HepG2 (cell line): ENCODE measurements around the gene MIA. TPM values are rescaled to one million over a fixed set of nuclear protein-coding genes. Genes with fewer than 3 reads are reported as not detected.

Experiments
- ATAC-seq: fragments of 200-7000 bp; cut with Tn5 transposase; 3 replicates; pipeline ENCODE4 v1.9.1; 2020; ENCODE audit warnings: mild to moderate bottlenecking, moderate library complexity
- BruUV-seq: library from RNA; stranded (reverse); fragments of 400-500 nt; replicated peaks from 2 replicates; lab custom pipeline; 2021; lab: Mats Ljungman, UMichigan
- CTCF ChIA-PET: fragments of 300-600 bp; formaldehyde crosslinking; extraction: SDS; loops from one replicate; lab custom pipeline; 2021; ENCODE audit warnings: low total read pairs, inconsistent platforms, low intra/inter-chr PET ratio; lab: Yijun Ruan, JAX
- POLR2A ChIA-PET: fragments of 350-600 bp; sonication (Branson Sonifier 250); formaldehyde crosslinking; loops from one replicate; lab custom pipeline; 2020; ENCODE audit warnings: antibody characterized with exemption, inconsistent platforms; lab: Yijun Ruan, JAX
- DNase-seq: peaks from one replicate; pipeline ENCODE4 v3.0.0-alpha.2; 2015; ENCODE audit warnings: low spot score
- FAIRE-seq: peaks from 3 replicates; lab custom pipeline; 2011; peaks lifted over from hg19 to GRCh38; lab: Jason Lieb, UNC
- H2AFZ ChIP-seq: one replicate; pipeline ENCODE4 v1.6.1; 2011; ENCODE audit warnings: low read length, inconsistent platforms
- H3K27ac ChIP-seq: fragments of 300-600 bp; 3 replicates; pipeline ENCODE4 v1.8.0; 2011; ENCODE audit warnings: mixed run types, mild to moderate bottlenecking, mixed read lengths, low read length, inconsistent platforms; ENCODE audit not compliant: insufficient read depth; ENCODE audit errors: extremely low read length
- H3K27me3 ChIP-seq, 2 experiments: fragments of 200-600 bp in 1 of 2; 2 replicates in 1 of 2; 3 replicates in 1 of 2; pipeline versions ENCODE4 v1.6.0 to v1.8.0; 2011; ENCODE audit warnings: low read length in 2 of 2, mild to moderate bottlenecking in 2 of 2, moderate library complexity in 2 of 2, inconsistent platforms in 1 of 2; ENCODE audit not compliant: insufficient read depth in 2 of 2, control insufficient read depth in 1 of 2
- H3K36me3 ChIP-seq, 2 experiments: fragments of 200-600 bp in 1 of 2; replicated peaks in 1 of 2; 2 replicates in 1 of 2; 3 replicates in 1 of 2; pipeline versions ENCODE4 v1.5.1 to v1.8.0; 2011; ENCODE audit warnings: low read length in 2 of 2, inconsistent platforms in 1 of 2; ENCODE audit not compliant: insufficient read depth in 2 of 2, control insufficient read depth in 1 of 2
- H3K4me1 ChIP-seq: 2 replicates; pipeline ENCODE4 v1.5.1; 2012; ENCODE audit warnings: low read length, inconsistent platforms; ENCODE audit not compliant: insufficient read depth
- H3K4me2 ChIP-seq: 2 replicates; pipeline ENCODE4 v1.6.0; 2011; ENCODE audit warnings: low read depth, low read length, inconsistent platforms
- H3K4me3 ChIP-seq, 3 experiments: fragments of 200-600 bp in 1 of 3; sonication (generic), shearing (Covaris generic) in 1 of 3; replicated peaks in 1 of 3; 2 replicates each; pipeline ENCODE4 v1.5.1; 2011 to 2016; ENCODE audit warnings: low read length in 3 of 3, inconsistent platforms in 2 of 3, low read depth in 2 of 3, mild to moderate bottlenecking in 2 of 3, control low read depth in 1 of 3, mixed read lengths in 1 of 3; ENCODE audit not compliant: insufficient read depth in 1 of 3
- H3K79me2 ChIP-seq: one replicate; pipeline ENCODE4 v1.6.1; 2011; ENCODE audit warnings: low read length, inconsistent platforms; ENCODE audit not compliant: insufficient read depth
- H3K9ac ChIP-seq: 2 replicates; pipeline ENCODE4 v1.6.0; 2011; ENCODE audit warnings: mild to moderate bottlenecking, low read depth, low read length, inconsistent platforms; ENCODE audit not compliant: insufficient read depth
- H3K9me3 ChIP-seq: 2 replicates; pipeline ENCODE4 v1.5.1; 2012; ENCODE audit warnings: mild to moderate bottlenecking, low read length
- H4K20me1 ChIP-seq: 2 replicates; pipeline ENCODE4 v1.6.0; 2011; ENCODE audit warnings: inconsistent platforms, mild to moderate bottlenecking, low read length, moderate library complexity; ENCODE audit not compliant: insufficient read depth
- ARID4A ChIP-seq: sonication (generic); formaldehyde crosslinking; IDR thresholded peaks from 2 replicates; pipeline ENCODE4 v1.5.0; 2020; ENCODE audit warnings: mild to moderate bottlenecking, missing genetic modification reagents, borderline replicate concordance
- ATF4 ChIP-seq, 2 experiments: fragments of 450-650 bp in 1 of 2; sonication (generic) in 1 of 2; formaldehyde crosslinking; IDR thresholded peaks; 2 replicates each; pipeline versions ENCODE4 v1.5.0 to v1.8.0; 2020 to 2022; ENCODE audit warnings: mild to moderate bottlenecking in 1 of 2, missing genetic modification reagents in 1 of 2
- KDM5B ChIP-seq: sonication (generic); formaldehyde crosslinking; IDR thresholded peaks from 2 replicates; pipeline ENCODE4 v1.4.0; 2020; ENCODE audit warnings: missing genetic modification reagents, mild to moderate bottlenecking, borderline replicate concordance
- SIN3A ChIP-seq: IDR thresholded peaks from 2 replicates; pipeline ENCODE4 v1.6.1; 2011; ENCODE audit warnings: low read depth, mild to moderate bottlenecking, control low read depth, low read length, borderline replicate concordance
- WGBS: methylation state at CpG from one replicate; pipeline ENCODE4 v1.1.6; 2017; ENCODE audit warnings: low lambda C conversion rate; 5-methylcytosine and 5-hydroxymethylcytosine counted together
- in situ Hi-C: cut with HindIII; loops from 2 replicates; pipeline ENCODE4 v1.10.0; 2017; ENCODE audit warnings: low pct_unique_long_range_greater_than_20kb; ENCODE audit not compliant: extremely low pct_ligation_motif_present
- intact Hi-C: fragments of 100-400 bp; cut with micrococcal nuclease; formaldehyde crosslinking; loops from one replicate; pipeline ENCODE4 v1.10.0; 2022; ENCODE audit not compliant: unreplicated experiment
- polyA plus RNA-seq, 8 experiments: library from polyadenylated mRNA; depleted of rRNA in 3 of 8; stranded (reverse) in 7 of 8; unstranded in 1 of 8; fragments of >200 nt; fragmentation: Illumina TruSeq in 4 of 8; extraction: Trizol in 4 of 8; gene quantifications; 2 replicates each; pipeline versions ENCODE4 v1.2.1 to v1.2.3, GENCODE V29; 2011 to 2016; ENCODE audit warnings: low read depth in 4 of 8, missing spikeins in 1 of 8, mixed read lengths in 1 of 8; ENCODE audit not compliant: insufficient read depth in 1 of 8
- total RNA-seq, 5 experiments: library from RNA; depleted of rRNA; stranded (reverse); fragments of >200 nt; fragmentation: Illumina TruSeq; extraction: Trizol; gene quantifications; 2 replicates each; pipeline ENCODE4 v1.2.3, GENCODE V29; 2016; ENCODE audit warnings: low read depth in 1 of 5
- TF ChIP-seq, protein P1 (sequence below): sonication (generic); formaldehyde crosslinking; IDR thresholded peaks from 2 replicates; pipeline ENCODE4 v1.9.0; 2021; ENCODE audit warnings: mild to moderate bottlenecking, missing genetic modification reagents
- TF ChIP-seq, protein P2 (sequence below): sonication (generic); formaldehyde crosslinking; IDR thresholded peaks from 2 replicates; pipeline ENCODE4 v1.4.0; 2020; ENCODE audit warnings: missing genetic modification reagents

Gene MIA
- total and polyA plus RNA-seq, 2 of the 13 experiments (the other 11 are each of a cell fraction or from before 2014, with no cell fraction given): 0.61 TPM; not detected in 1

DNA sequence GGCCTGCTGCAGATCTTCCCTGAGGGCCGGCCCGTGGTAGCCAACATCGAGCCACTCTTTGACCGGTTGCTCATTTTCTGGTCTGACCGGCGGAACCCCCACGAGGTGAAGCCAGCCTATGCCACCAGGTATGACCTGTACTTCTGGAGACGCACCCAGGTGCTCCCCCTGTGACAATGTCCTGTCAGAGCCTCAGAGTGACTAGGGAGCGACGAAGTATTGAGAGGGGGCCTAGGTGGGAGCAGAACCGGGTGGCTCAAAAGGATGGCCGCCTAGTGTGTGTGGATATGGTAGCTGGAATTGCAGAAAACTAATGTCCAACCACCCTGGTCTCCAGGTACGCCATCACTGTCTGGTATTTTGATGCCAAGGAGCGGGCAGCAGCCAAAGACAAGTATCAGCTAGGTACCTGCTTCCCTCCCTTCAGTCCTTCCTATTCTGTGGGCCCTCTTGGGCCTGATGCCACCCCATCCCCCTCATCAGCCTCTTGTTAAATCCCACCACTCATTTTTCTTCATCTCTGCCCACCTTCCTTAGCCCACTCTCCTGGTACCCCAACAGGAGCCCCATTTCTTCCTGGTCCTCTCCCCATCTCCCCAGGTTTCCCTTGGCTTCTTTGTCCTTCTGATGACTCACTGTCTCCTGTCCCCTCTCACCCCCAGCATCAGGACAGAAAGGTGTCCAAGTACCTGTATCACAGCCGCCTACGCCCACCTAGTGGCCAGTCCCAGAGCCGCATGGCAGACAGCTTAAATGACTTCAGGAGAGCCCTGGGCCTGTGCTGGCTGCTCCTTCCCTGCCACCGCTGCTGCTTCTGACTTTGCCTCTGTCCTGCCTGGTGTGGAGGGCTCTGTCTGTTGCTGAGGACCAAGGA is 32.1 kb downstream of the MIA start:
- 84% methylated on average over 10 of the region's 18 CpGs for WGBS
- no peak overlapping the region for H3K9ac ChIP-seq
- in situ Hi-C loops: loop anchor here (5.0 kb wide), 2 partner anchors 55 to 145 kb away; partner anchors contain the start of genes ACTMAP and SNRPA
- H3K27me3 ChIP-seq: no peaks in the 10 kb centered on the region; a peak in 1 of 5 replicates
- intact Hi-C loops: loop anchor here (2.0 to 5.0 kb wide), 3 partner anchors 63 to 145 kb away; partner anchors contain the start of genes COQ8B and ITPKC
- no peak overlapping the region for H3K4me2 ChIP-seq
- ATAC-seq (peak; percentile 57), DNase-seq (peak; percentile 49), FAIRE-seq (no peak)
- H3K4me3 ChIP-seq: no peak overlapping the region
- CTCF ChIA-PET: interaction anchor here (0.7 to 1.1 kb wide), 3 partner anchors 63 to 144 kb away, joined by 3 to 4 read pairs (median 4); no protein-coding TSS in a partner anchor
- peaks cover 9% of the 10 kb centered on the region for H3K79me2 ChIP-seq
- no peak overlapping the region for H2AFZ ChIP-seq
- no TSS peak for BruUV-seq
- no peaks in the 10 kb centered on the region for H3K9me3 ChIP-seq
- H3K4me1 ChIP-seq: peaks cover 27% of the 10 kb centered on the region
- peaks cover 13 to 29% of the 10 kb centered on the region in 2 experiments; a peak in 4 of 5 replicates for H3K36me3 ChIP-seq
- peaks cover 11% of the 10 kb centered on the region; the same call in 1 of the 2 replicates for H4K20me1 ChIP-seq
- no peak overlapping the region for H3K27ac ChIP-seq
- POLR2A ChIA-PET: interaction anchor here (0.6 to 3.1 kb wide), 7 partner anchors 9 to 606 kb away, joined by 3 to 21 read pairs (median 7); partner anchors contain the start of genes ACTMAP, EGLN2, RAB4B and SNRPA
- TF ChIP-seq KDM5B (CRISPR knock-in tag) (no peak), ATF4 (CRISPR knock-in tag; IDR thresholded peaks at IDR 0.05) (no peak), ARID4A (CRISPR knock-in tag) (0 out of 2 replicates have a peak, but pooled peaks have one; percentile 1), SIN3A (0 out of 2 replicates have a peak, but pooled peaks have one; percentile 1)
- TF ChIP-seq, protein P1, sequence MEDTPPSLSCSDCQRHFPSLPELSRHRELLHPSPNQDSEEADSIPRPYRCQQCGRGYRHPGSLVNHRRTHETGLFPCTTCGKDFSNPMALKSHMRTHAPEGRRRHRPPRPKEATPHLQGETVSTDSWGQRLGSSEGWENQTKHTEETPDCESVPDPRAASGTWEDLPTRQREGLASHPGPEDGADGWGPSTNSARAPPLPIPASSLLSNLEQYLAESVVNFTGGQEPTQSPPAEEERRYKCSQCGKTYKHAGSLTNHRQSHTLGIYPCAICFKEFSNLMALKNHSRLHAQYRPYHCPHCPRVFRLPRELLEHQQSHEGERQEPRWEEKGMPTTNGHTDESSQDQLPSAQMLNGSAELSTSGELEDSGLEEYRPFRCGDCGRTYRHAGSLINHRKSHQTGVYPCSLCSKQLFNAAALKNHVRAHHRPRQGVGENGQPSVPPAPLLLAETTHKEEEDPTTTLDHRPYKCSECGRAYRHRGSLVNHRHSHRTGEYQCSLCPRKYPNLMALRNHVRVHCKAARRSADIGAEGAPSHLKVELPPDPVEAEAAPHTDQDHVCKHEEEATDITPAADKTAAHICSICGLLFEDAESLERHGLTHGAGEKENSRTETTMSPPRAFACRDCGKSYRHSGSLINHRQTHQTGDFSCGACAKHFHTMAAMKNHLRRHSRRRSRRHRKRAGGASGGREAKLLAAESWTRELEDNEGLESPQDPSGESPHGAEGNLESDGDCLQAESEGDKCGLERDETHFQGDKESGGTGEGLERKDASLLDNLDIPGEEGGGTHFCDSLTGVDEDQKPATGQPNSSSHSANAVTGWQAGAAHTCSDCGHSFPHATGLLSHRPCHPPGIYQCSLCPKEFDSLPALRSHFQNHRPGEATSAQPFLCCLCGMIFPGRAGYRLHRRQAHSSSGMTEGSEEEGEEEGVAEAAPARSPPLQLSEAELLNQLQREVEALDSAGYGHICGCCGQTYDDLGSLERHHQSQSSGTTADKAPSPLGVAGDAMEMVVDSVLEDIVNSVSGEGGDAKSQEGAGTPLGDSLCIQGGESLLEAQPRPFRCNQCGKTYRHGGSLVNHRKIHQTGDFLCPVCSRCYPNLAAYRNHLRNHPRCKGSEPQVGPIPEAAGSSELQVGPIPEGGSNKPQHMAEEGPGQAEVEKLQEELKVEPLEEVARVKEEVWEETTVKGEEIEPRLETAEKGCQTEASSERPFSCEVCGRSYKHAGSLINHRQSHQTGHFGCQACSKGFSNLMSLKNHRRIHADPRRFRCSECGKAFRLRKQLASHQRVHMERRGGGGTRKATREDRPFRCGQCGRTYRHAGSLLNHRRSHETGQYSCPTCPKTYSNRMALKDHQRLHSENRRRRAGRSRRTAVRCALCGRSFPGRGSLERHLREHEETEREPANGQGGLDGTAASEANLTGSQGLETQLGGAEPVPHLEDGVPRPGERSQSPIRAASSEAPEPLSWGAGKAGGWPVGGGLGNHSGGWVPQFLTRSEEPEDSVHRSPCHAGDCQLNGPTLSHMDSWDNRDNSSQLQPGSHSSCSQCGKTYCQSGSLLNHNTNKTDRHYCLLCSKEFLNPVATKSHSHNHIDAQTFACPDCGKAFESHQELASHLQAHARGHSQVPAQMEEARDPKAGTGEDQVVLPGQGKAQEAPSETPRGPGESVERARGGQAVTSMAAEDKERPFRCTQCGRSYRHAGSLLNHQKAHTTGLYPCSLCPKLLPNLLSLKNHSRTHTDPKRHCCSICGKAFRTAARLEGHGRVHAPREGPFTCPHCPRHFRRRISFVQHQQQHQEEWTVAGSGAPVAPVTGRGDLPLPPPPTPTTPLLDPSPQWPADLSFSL (CRISPR knock-in tag): no peak
- TF ChIP-seq, protein P2, sequence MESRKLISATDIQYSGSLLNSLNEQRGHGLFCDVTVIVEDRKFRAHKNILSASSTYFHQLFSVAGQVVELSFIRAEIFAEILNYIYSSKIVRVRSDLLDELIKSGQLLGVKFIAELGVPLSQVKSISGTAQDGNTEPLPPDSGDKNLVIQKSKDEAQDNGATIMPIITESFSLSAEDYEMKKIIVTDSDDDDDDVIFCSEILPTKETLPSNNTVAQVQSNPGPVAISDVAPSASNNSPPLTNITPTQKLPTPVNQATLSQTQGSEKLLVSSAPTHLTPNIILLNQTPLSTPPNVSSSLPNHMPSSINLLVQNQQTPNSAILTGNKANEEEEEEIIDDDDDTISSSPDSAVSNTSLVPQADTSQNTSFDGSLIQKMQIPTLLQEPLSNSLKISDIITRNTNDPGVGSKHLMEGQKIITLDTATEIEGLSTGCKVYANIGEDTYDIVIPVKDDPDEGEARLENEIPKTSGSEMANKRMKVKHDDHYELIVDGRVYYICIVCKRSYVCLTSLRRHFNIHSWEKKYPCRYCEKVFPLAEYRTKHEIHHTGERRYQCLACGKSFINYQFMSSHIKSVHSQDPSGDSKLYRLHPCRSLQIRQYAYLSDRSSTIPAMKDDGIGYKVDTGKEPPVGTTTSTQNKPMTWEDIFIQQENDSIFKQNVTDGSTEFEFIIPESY (CRISPR knock-in tag): peak; percentile 92
